HEK293T (cell line): ENCODE results near the gene ORM2.

Experiments used
- BHLHE40 ChIP-seq: fragments of 450-650 bp; IDR thresholded peaks from 2 replicates; pipeline ENCODE4 v1.6.1; 2016; ENCODE audit warnings: mild to moderate bottlenecking, moderate library complexity, borderline replicate concordance
- ELF4 ChIP-seq: fragments of 450-650 bp; IDR thresholded peaks from 2 replicates; pipeline ENCODE4 v1.6.1; 2017; ENCODE audit warnings: antibody characterized with exemption
- FOXM1 ChIP-seq: fragments of 450-650 bp; IDR thresholded peaks from 2 replicates; pipeline ENCODE4 v1.6.1; 2017; ENCODE audit warnings: mild to moderate bottlenecking, borderline replicate concordance
- HDGF ChIP-seq: fragments of 450-650 bp; IDR thresholded peaks from 2 replicates; pipeline ENCODE4 v1.6.1; 2017; ENCODE audit warnings: antibody characterized with exemption, borderline replicate concordance
- LEF1 ChIP-seq: fragments of 450-650 bp; IDR thresholded peaks from 2 replicates; pipeline ENCODE4 v1.6.1; 2017; ENCODE audit warnings: mild to moderate bottlenecking, borderline replicate concordance
- NFRKB ChIP-seq: fragments of 450-650 bp; IDR thresholded peaks from 2 replicates; pipeline ENCODE4 v1.6.1; 2016; ENCODE audit warnings: mild to moderate bottlenecking, moderate library complexity
- SP1 ChIP-seq: fragments of 450-650 bp; IDR thresholded peaks from 2 replicates; pipeline ENCODE4 v1.6.1; 2017

- TF ChIP-seq HDGF, result no peak
- no peak for TF ChIP-seq SP1
- no peak for TF ChIP-seq LEF1
- TF ChIP-seq FOXM1, result no peak
- no peak for TF ChIP-seq BHLHE40
- TF ChIP-seq ELF4, result no peak
- TF ChIP-seq NFRKB, result no peak
These were observed 16.5 kb downstream of the ORM2 start for GRCh38 chr9:114346146-114346545.
